Astrocyte (in vitro differentiated cells and primary cell): Measurements from ENCODE around the gene LSM10. TPM values are rescaled to one million over a fixed set of nuclear protein-coding genes. Genes with fewer than 3 reads are reported as not detected.
A peak's percentile ranks its signal among the peaks of the same experiment; 100 is the strongest.

Experiments
- DNase-seq: peaks from one replicate; pipeline ENCODE4 v3.0.0-alpha.2; 2010; ENCODE audit warnings: low read depth
- FAIRE-seq: peaks from 2 replicates; lab custom pipeline; 2011; peaks lifted over from hg19 to GRCh38; lab: Jason Lieb, UNC
- H2AFZ ChIP-seq: 2 replicates; pipeline ENCODE4 v1.6.0; 2012; ENCODE audit warnings: low read depth, low read length, inconsistent platforms
- H3K27ac ChIP-seq: 2 replicates; pipeline ENCODE4 v1.5.1; 2011; ENCODE audit warnings: low read depth, low read length, inconsistent platforms
- H3K27me3 ChIP-seq: 2 replicates; pipeline ENCODE4 v1.6.0; 2011; ENCODE audit warnings: low read length, inconsistent platforms; ENCODE audit not compliant: insufficient read depth
- H3K36me3 ChIP-seq: 2 replicates; pipeline ENCODE4 v1.5.1; 2011; ENCODE audit warnings: low read length, inconsistent platforms; ENCODE audit not compliant: insufficient read depth
- H3K4me1 ChIP-seq: 2 replicates; pipeline ENCODE4 v1.5.1; 2011; ENCODE audit warnings: low read length, inconsistent platforms; ENCODE audit not compliant: insufficient read depth
- H3K4me2 ChIP-seq: 2 replicates; pipeline ENCODE4 v1.6.0; 2012; ENCODE audit warnings: low read length, inconsistent platforms
- H3K4me3 ChIP-seq: 2 replicates; pipeline ENCODE4 v1.5.1; 2011; ENCODE audit warnings: low read depth, mild to moderate bottlenecking, low read length, inconsistent platforms; ENCODE audit not compliant: insufficient read depth
- H3K79me2 ChIP-seq: 2 replicates; pipeline ENCODE4 v1.6.0; 2012; ENCODE audit warnings: mild to moderate bottlenecking, low read length, inconsistent platforms; ENCODE audit not compliant: insufficient read depth
- H3K9ac ChIP-seq: 2 replicates; pipeline ENCODE4 v1.6.0; 2012; ENCODE audit warnings: mild to moderate bottlenecking, low read length, inconsistent platforms
- H3K9me3 ChIP-seq: 2 replicates; pipeline ENCODE4 v1.5.1; 2012; ENCODE audit warnings: low read depth, mild to moderate bottlenecking, low read length, inconsistent platforms; ENCODE audit not compliant: insufficient read depth
- H4K20me1 ChIP-seq: 2 replicates; pipeline ENCODE4 v1.6.0; 2012; ENCODE audit warnings: low read length, inconsistent platforms; ENCODE audit not compliant: insufficient read depth
- H3K27ac Mint-ChIP-seq: one replicate; pipeline ENCODE4 v1.8.0; 2021; ENCODE audit warnings: mild to moderate bottlenecking, mixed read lengths; ENCODE audit not compliant: unreplicated experiment
- H3K27me3 Mint-ChIP-seq: one replicate; pipeline ENCODE4 v1.8.0; 2021; ENCODE audit warnings: low read depth, mixed read lengths; ENCODE audit not compliant: unreplicated experiment
- H3K36me3 Mint-ChIP-seq: one replicate; pipeline ENCODE4 v1.8.0; 2021; ENCODE audit warnings: low read depth, mixed read lengths; ENCODE audit not compliant: unreplicated experiment
- H3K4me1 Mint-ChIP-seq: one replicate; pipeline ENCODE4 v1.8.0; 2021; ENCODE audit warnings: low read depth, mixed read lengths; ENCODE audit not compliant: unreplicated experiment
- H3K4me3 Mint-ChIP-seq: one replicate; pipeline ENCODE4 v1.8.0; 2021; ENCODE audit warnings: mild to moderate bottlenecking, moderate library complexity, mixed read lengths; ENCODE audit not compliant: unreplicated experiment
- H3K9me3 Mint-ChIP-seq: one replicate; pipeline ENCODE4 v1.8.0; 2021; ENCODE audit warnings: mild to moderate bottlenecking, mixed read lengths; ENCODE audit not compliant: unreplicated experiment
- EZH2 ChIP-seq: IDR thresholded peaks from 2 replicates; pipeline ENCODE4 v1.6.1; 2012; ENCODE audit warnings: mild to moderate bottlenecking, low read length, inconsistent platforms; ENCODE audit not compliant: insufficient read depth
- total RNA-seq: library from RNA; stranded (reverse); gene quantifications from 2 replicates; pipeline ENCODE4 v1.2.1, GENCODE V29; 2021
- TF ChIP-seq, protein P1 (sequence below): IDR thresholded peaks from 2 replicates; pipeline ENCODE4 v1.5.1; 2011; ENCODE audit warnings: low read depth, mild to moderate bottlenecking, inconsistent platforms, low read length, moderate library complexity; ENCODE audit not compliant: insufficient read depth

LSM10 gene
- total RNA-seq, 1 donor from 2014 or later: 48.9 TPM

DNA sequence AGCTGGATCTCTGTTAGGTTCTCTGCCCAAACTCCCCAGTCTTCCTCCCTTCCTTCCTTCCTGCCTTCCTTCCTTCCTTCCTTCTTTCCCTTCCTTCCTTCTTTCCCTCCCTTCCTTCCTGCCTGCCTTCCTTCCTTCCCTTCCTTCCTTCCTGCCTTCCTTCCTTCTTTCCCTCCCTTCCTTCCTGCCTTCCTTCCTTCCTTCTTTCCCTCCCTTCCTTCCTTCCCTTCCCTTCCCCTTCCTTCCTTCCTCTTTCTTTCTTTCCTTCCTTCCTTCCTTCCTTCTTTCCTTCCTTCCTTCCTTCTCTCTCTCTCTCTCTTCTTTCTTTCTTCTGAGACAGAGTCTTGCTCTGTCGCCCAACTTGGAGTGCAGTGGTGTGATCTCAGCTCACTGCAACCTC is 8.7 kb upstream of the LSM10 start:
- no peak for TF ChIP-seq EZH2
- TF ChIP-seq, protein P1, sequence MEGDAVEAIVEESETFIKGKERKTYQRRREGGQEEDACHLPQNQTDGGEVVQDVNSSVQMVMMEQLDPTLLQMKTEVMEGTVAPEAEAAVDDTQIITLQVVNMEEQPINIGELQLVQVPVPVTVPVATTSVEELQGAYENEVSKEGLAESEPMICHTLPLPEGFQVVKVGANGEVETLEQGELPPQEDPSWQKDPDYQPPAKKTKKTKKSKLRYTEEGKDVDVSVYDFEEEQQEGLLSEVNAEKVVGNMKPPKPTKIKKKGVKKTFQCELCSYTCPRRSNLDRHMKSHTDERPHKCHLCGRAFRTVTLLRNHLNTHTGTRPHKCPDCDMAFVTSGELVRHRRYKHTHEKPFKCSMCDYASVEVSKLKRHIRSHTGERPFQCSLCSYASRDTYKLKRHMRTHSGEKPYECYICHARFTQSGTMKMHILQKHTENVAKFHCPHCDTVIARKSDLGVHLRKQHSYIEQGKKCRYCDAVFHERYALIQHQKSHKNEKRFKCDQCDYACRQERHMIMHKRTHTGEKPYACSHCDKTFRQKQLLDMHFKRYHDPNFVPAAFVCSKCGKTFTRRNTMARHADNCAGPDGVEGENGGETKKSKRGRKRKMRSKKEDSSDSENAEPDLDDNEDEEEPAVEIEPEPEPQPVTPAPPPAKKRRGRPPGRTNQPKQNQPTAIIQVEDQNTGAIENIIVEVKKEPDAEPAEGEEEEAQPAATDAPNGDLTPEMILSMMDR: no peak
- Histone ChIP-seq H3K27me3 (no peaks in the 10 kb centered on the region), H3K79me2 (no peaks in the 10 kb centered on the region), H3K4me1 (peaks cover 5% of the 10 kb centered on the region), H3K4me2 (no peak overlapping the region), H2AFZ (no peak overlapping the region), H3K36me3 (no peaks in the 10 kb centered on the region), H3K9me3 (no peaks in the 10 kb centered on the region), H3K4me3 (no peak overlapping the region), H3K27ac (no peak overlapping the region), H4K20me1 (no peaks in the 10 kb centered on the region), H3K9ac (no peak overlapping the region)
- Mint-ChIP-seq H3K4me3 (no peak overlapping the region), H3K36me3 (peaks cover 6% of the 10 kb centered on the region), H3K27me3 (no peaks in the 10 kb centered on the region), H3K4me1 (peaks cover 6% of the 10 kb centered on the region), H3K27ac (no peak overlapping the region), H3K9me3 (peaks cover 4% of the 10 kb centered on the region)
- no peak for FAIRE-seq
- DNase-seq: no peak

DNA sequence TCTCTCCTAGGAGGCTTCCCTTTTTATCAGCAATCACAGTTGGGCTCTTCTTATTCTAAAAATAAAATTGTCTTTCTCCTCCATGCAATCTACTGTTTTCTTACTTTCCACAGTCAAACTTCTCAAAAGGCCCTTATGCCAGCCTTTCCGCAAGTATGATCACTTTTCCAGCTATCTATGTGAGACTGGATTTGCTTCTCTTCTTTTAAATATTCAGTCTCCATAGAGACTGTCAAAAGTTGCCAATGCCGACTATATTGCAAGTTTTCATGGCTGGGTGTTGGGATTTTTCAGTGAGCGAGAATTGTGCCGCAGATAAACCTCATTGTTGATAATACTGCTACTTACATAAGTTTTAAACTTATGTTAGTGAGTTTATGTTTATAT is 4.8 kb upstream of the LSM10 start:
- DNase-seq (no peak), FAIRE-seq (no peak)
- H3K4me3 ChIP-seq: no peak overlapping the region
- H3K36me3 ChIP-seq: no peaks in the 10 kb centered on the region
- no peaks in the 10 kb centered on the region for H3K27me3 Mint-ChIP-seq
- no peak overlapping the region for H2AFZ ChIP-seq
- H3K27ac Mint-ChIP-seq: no peak overlapping the region
- H3K4me1 Mint-ChIP-seq: peaks cover 10% of the 10 kb centered on the region
- peaks cover 4% of the 10 kb centered on the region for H3K36me3 Mint-ChIP-seq
- no peaks in the 10 kb centered on the region for H3K27me3 ChIP-seq
- H3K79me2 ChIP-seq: peaks cover under 1% of the 10 kb centered on the region
- no peak overlapping the region for H3K27ac ChIP-seq
- no peak for TF ChIP-seq EZH2
- TF ChIP-seq, protein P1: no peak
- H3K4me3 Mint-ChIP-seq: peak overlapping the region; percentile 61
- no peak overlapping the region for H3K4me2 ChIP-seq
- no peaks in the 10 kb centered on the region for H3K9me3 Mint-ChIP-seq
- H4K20me1 ChIP-seq: no peaks in the 10 kb centered on the region
- no peaks in the 10 kb centered on the region for H3K9me3 ChIP-seq
- no peak overlapping the region for H3K9ac ChIP-seq
- H3K4me1 ChIP-seq: peaks cover 5% of the 10 kb centered on the region

DNA sequence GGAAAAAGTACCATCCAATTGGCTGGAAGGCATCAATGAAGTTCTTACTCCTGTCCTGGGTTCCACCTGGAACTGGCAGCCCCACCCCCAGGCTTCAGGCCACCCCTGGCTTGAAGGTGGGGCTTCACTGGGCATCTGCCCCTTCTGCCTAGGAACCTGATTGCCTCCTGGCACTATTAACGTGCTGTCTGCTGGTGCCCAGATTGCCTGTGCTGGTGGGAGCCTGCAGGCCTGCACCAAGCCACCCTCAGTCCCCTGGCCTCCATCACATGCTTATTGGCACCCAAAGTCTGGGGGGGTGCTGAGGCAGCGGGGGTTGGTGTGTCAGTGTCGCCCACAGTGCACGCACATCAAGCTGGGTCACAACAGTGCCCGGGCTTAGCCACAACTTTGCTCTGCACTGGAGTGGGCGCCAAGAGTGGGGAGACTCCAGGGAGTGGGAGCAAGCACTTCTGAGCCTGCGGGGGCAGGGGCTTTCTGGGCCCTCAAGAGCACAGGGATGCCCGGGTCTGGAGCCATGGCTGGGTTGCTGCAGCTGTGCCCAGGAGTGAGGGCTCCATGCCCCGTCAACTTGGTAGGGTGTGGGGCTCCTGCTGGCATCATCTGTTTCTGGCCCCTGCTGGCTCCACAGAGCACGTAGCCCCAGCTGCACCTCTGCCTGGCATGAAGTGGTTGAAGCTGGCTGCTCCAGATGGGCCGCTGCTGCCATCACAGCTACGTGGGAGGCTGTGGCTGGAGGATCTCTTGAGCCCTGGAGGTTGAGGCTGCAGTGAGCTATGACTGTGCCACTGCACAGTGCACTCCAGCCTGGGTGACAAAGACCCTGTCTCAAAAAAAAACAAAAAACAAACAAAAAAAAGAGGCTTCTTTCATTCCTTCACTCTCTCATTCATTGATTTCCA is 4.1 kb upstream of the LSM10 start:
- Mint-ChIP-seq H3K4me1 (peaks cover 15% of the 10 kb centered on the region), H3K27me3 (no peaks in the 10 kb centered on the region), H3K36me3 (peaks cover 2% of the 10 kb centered on the region), H3K27ac (peak overlapping the region; percentile 86), H3K4me3 (peak overlapping the region; percentile 85), H3K9me3 (no peaks in the 10 kb centered on the region)
- Histone ChIP-seq H4K20me1 (no peaks in the 10 kb centered on the region), H3K4me2 (peak overlapping the region; percentile 36), H3K9me3 (no peaks in the 10 kb centered on the region), H3K4me1 (peaks cover 5% of the 10 kb centered on the region), H3K27me3 (no peaks in the 10 kb centered on the region), H2AFZ (peak overlapping the region; percentile 69), H3K27ac (no peak overlapping the region), H3K4me3 (peak overlapping the region; percentile 5), H3K79me2 (peaks cover 7% of the 10 kb centered on the region), H3K9ac (no peak overlapping the region), H3K36me3 (no peaks in the 10 kb centered on the region)
- no peak for DNase-seq
- no peak for FAIRE-seq
- TF ChIP-seq EZH2: no peak
- TF ChIP-seq, protein P1: no peak
